PC-3 (cell line): ENCODE results near the gene ZBTB22.

ENCODE experiments used
- CTCF ChIP-seq: fragments of 300-600 bp; sonication (generic); conservative IDR thresholded peaks from 2 replicates; pipeline ENCODE4 v1.5.1; 2017; ENCODE audit warnings: antibody characterized with exemption, low read depth, mild to moderate bottlenecking, low read length
- EZH2 ChIP-seq: fragments of 300-600 bp; sonication (generic); IDR thresholded peaks from one replicate; pipeline ENCODE4 v1.6.1; 2017; ENCODE audit warnings: antibody characterized with exemption, mild to moderate bottlenecking, low read length; ENCODE audit not compliant: unreplicated experiment
- EZH2phosphoT487 ChIP-seq: fragments of 300-600 bp; sonication (generic); IDR thresholded peaks from 2 replicates; pipeline ENCODE4 v1.6.1; 2018; ENCODE audit warnings: mild to moderate bottlenecking, antibody characterized with exemption, low read length, borderline replicate concordance

- no peak for TF ChIP-seq CTCF
- TF ChIP-seq EZH2 = no peak
- TF ChIP-seq EZH2phosphoT487 = no peak
These were observed 11.2 kb downstream of the ZBTB22 start for GRCh38 chr6:33306356-33306755.
